ENCODE data around the gene SCLT1. TPM values are rescaled to one million over a fixed set of nuclear protein-coding genes. Genes with fewer than 3 reads are reported as not detected.

The SCLT1 gene
- total and polyA plus RNA-seq, 2 of the 4 experiments (the other 2 are of a cell fraction): 4.9 to 7.7 TPM

GRCh38 chr4:128850252-128850651 lies 243.1 kb downstream of the SCLT1 start:
- Histone ChIP-seq H4K91ac (ENCODE audit: insufficient read depth, low read depth, low read length) (no peak overlapping the region), H3K79me1 (ENCODE audit: low read depth in 1 of 2, low read length in 2 of 2) (peaks cover 39 to 72% of the 10 kb centered on the region in 2 experiments), H3K4me3 (ENCODE audit: insufficient read depth, low read depth, low read length) (no peak overlapping the region), H3K27ac (ENCODE audit: insufficient read depth, low read length) (no peak overlapping the region), H3K4ac (ENCODE audit: low read depth, low read length) (no peak overlapping the region), H2BK120ac (ENCODE audit: low read depth, low read length) (no peak overlapping the region), H3K14ac (replicated peaks; ENCODE audit: low read depth, low read length) (no peak overlapping the region), H2AFZ (replicated peaks; ENCODE audit: low read length, poor library complexity) (no peak overlapping the region), H3K23ac (ENCODE audit: low read depth, low read length) (no peak overlapping the region), H2AK5ac (ENCODE audit: low read depth, low read length) (no peak overlapping the region), H3K56ac (ENCODE audit: extremely low read depth, insufficient read depth, low read length) (no peak overlapping the region), H2AK9ac (replicated peaks; ENCODE audit: low read depth, low read length, poor library complexity) (no peak overlapping the region), H4K8ac (ENCODE audit: low read depth in 2 of 2, low read length in 2 of 2) (no peak overlapping the region), H2BK5ac (ENCODE audit: low read depth, low read length, poor library complexity, severe bottlenecking) (no peak overlapping the region), H3K4me2 (ENCODE audit: low read depth, low read length) (no peak overlapping the region), H4K5ac (ENCODE audit: low read depth, low read length) (no peak overlapping the region), H3K18ac (ENCODE audit: low read depth, low read length) (no peak overlapping the region), H3K4me1 (ENCODE audit: control insufficient read depth, insufficient read depth, low read length) (peaks cover 10% of the 10 kb centered on the region), H3K36me3 (ENCODE audit: control insufficient read depth, insufficient read depth, low read length) (peaks cover 66% of the 10 kb centered on the region), H2BK15ac (ENCODE audit: low read depth, low read length) (no peak overlapping the region), H3K9me1 (ENCODE audit: insufficient read depth, low read length) (peaks cover 21% of the 10 kb centered on the region), H3K27me3 (ENCODE audit: control insufficient read depth, insufficient read depth, low read length) (no peaks in the 10 kb centered on the region), H2BK20ac (ENCODE audit: low read depth, low read length) (no peak overlapping the region), H4K20me1 (ENCODE audit: insufficient read depth, low read length) (0 out of 2 replicates have a peak, but pooled peaks cover 3% of the 10 kb centered on the region), H3K9me3 (ENCODE audit: control insufficient read depth, insufficient read depth, low read length) (no peaks in the 10 kb centered on the region), H3K9ac (ENCODE audit: low read depth, low read length) (no peak overlapping the region)
- CTCF ChIA-PET: no interaction called here
- POLR2A ChIA-PET (ENCODE audit: unreplicated experiment): no interaction called here
- no CpG with 5 or more reads among the region's 4 CpGs for WGBS, 2 experiments (ENCODE audit: extremely low coverage in 2 of 2, insufficient read length in 1 of 2)
- TF ChIP-seq FOS (IDR thresholded peaks at IDR 0.05; ENCODE audit: low read depth, low read length) (no peak), CEBPB (IDR thresholded peaks at IDR 0.05; ENCODE audit: low read depth, low read length) (no peak), USF2 (IDR thresholded peaks at IDR 0.05; ENCODE audit: low read depth, low read length) (no peak), CTCF (conservative IDR thresholded peaks at IDR 0.05; ENCODE audit: low read depth, low read length) (no peak), NFE2L2 (IDR thresholded peaks at IDR 0.05; ENCODE audit: low read depth, low read length) (no peak), RAD21 (IDR thresholded peaks at IDR 0.05; ENCODE audit: low read length) (no peak), CHD1 (IDR thresholded peaks at IDR 0.05; ENCODE audit: low read depth, low read length) (no peak), RCOR1 (IDR thresholded peaks at IDR 0.05; ENCODE audit: insufficient replicate concordance, low read length) (no peak), ELK1 (IDR thresholded peaks at IDR 0.05; ENCODE audit: borderline replicate concordance, low read depth, low read length) (no peak), MAZ (IDR thresholded peaks at IDR 0.05; ENCODE audit: borderline replicate concordance, low read depth, low read length) (no peak), SMC3 (IDR thresholded peaks at IDR 0.05; ENCODE audit: low read depth, low read length) (no peak), MXI1 (IDR thresholded peaks at IDR 0.05; ENCODE audit: borderline replicate concordance, low read depth, low read length) (no peak), POLR2A (IDR thresholded peaks at IDR 0.05; ENCODE audit: low read depth, low read length) (no peak)
- dilution Hi-C loops (cut with HindIII; ENCODE audit: low sequenced_read_pairs, unreplicated experiment): no loop called here
- no TSS peak for BruUV-seq (replicated peaks)
- in situ Hi-C loops (cut with MboI; ENCODE audit: low sequenced_read_pairs): no loop called here
- ATAC-seq (ENCODE audit: low read depth) (no peak), DNase-seq (no peak)
- intact Hi-C loops (cut with micrococcal nuclease): no loop called here
